Vagina (tissue), 2 donors: ENCODE measurements around the gene ESPL1. TPM values are rescaled to one million over a fixed set of nuclear protein-coding genes. Genes with fewer than 3 reads are reported as not detected.
"Not testable (repeated sequence)": the region's sequence is repeated elsewhere in the genome, so short reads cannot be mapped to it uniquely, and the experiment has no call there.

ENCODE experiments used
- DNase-seq, 2 donors: peaks; one replicate each; pipeline ENCODE4 v3.0.0-alpha.2; 2017; ENCODE audit errors: extremely low spot score in 2 of 2
- H3K27ac ChIP-seq: fragments of 200-600 bp; sonication (generic); one replicate; pipeline ENCODE4 v1.5.1; 2019
- H3K27me3 ChIP-seq: fragments of 200-600 bp; sonication (generic); one replicate; pipeline ENCODE4 v1.5.1; 2019
- H3K36me3 ChIP-seq, 2 donors: fragments of 200-600 bp; sonication (generic); one replicate each; pipeline ENCODE4 v1.5.1; 2017 to 2019
- H3K4me1 ChIP-seq: fragments of 200-600 bp; sonication (generic); one replicate; pipeline ENCODE4 v1.5.1; 2019
- H3K4me3 ChIP-seq, 2 donors: fragments of 200-600 bp; sonication (generic); 1 replicate in 1 of 2; 2 replicates in 1 of 2; pipeline ENCODE4 v1.5.1; 2016 to 2019
- H3K9me3 ChIP-seq: fragments of 200-600 bp; sonication (generic); one replicate; pipeline ENCODE4 v1.5.1; 2019
- CTCF ChIP-seq, 3 experiments: fragments of 450-650 bp in 2 of 3; fragments of 200-600 bp in 1 of 3; sonication (generic) in 1 of 3; IDR thresholded peaks; one replicate each; pipeline ENCODE4 v1.5.1; 2017 to 2019; ENCODE audit warnings: antibody characterized with exemption in 3 of 3, mild to moderate bottlenecking in 2 of 3, moderate library complexity in 2 of 3
- POLR2A ChIP-seq, 2 donors: fragments of 450-650 bp; IDR thresholded peaks; one replicate each; pipeline ENCODE4 v1.6.1; 2017; ENCODE audit warnings: antibody characterized with exemption in 2 of 2, mild to moderate bottlenecking in 2 of 2, moderate library complexity in 2 of 2
- POLR2AphosphoS5 ChIP-seq, 2 donors: sonication (generic); formaldehyde crosslinking; IDR thresholded peaks; one replicate each; pipeline ENCODE4 v1.9.0; 2017; ENCODE audit warnings: antibody characterized with exemption in 2 of 2, mild to moderate bottlenecking in 2 of 2, low read depth in 1 of 2; ENCODE audit not compliant: insufficient read depth in 1 of 2
- intact Hi-C: fragments of 100-400 bp; cut with DNase I; formaldehyde crosslinking; loops from one replicate; pipeline ENCODE4 v1.15.1; 2023
- total RNA-seq: library from RNA; depleted of rRNA; stranded (reverse); fragments of >200 nt; gene quantifications from one replicate; pipeline ENCODE4 v1.2.3, GENCODE V29; 2016

ESPL1 gene
- total RNA-seq, 1 donor from 2014 or later, result 17.7 TPM

DNA sequence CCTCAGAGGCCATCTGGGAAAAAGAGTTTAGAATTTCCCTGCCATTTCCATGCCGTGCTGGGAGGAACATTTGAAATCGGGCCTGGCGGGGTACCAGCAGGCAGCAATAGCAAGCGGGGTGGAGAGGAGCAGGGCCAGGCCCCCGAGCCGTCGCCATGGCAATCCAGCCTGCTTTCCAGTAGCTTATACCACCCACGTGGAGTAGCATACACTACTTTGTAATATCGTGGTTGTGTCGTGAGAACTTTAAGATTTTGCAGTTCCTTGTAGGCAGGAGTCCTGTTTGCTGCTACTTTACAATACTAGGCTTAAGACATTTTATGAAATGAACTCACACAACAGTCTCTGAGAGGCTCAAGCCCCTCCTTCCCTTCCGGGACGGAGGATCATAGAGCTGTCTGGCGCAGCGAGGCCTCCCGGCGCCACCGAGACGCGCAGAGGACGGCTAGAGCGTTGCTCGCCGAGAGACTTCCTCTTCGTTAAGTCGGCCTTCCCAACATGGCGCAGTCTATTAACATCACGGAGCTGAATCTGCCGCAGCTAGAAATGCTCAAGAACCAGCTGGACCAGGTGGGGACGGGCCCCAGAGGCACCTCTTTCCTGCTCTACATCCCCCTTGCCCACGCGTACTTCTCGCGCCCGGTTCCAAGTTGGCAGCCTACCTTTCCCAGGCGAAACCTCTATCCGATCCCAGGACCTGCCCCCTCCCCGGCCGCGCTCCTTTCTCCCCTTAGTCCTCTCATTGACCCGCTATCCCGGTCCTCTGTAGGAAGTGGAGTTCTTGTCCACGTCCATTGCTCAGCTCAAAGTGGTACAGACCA is 27.2 kb downstream of the ESPL1 start, which contains the start of gene PFDN5:
Gene PFDN5, plus strand, starts transcription at position 473 of the 821 bp plus-strand sequence. Its CDS starts 26 bp downstream, at position 499.
- Histone ChIP-seq H3K36me3 (peaks cover 0 to 12% of the 10 kb centered on the region in 2 donors), H3K4me1 (peaks cover 40% of the 10 kb centered on the region), H3K27ac (peak within 1 kb of the TSS; percentile 86), H3K9me3 (no peaks in the 10 kb centered on the region), H3K27me3 (no peaks in the 10 kb centered on the region), H3K4me3 (peak within 1 kb of the TSS; percentile 82 to 92)
- intact Hi-C loops, result no loop called here
- DNase-seq, result no peak
- peak in 1 of 2 donors; percentile 45 for TF ChIP-seq POLR2A (IDR thresholded peaks at IDR 0.05)
- peak in 1 of 3 experiments; percentile 30 for TF ChIP-seq CTCF (IDR thresholded peaks at IDR 0.05)
- peak; percentile 85 to 94 for TF ChIP-seq POLR2AphosphoS5 (IDR thresholded peaks at IDR 0.05; ENCODE audit: insufficient read depth in 1 of 2, low read depth in 1 of 2)

DNA sequence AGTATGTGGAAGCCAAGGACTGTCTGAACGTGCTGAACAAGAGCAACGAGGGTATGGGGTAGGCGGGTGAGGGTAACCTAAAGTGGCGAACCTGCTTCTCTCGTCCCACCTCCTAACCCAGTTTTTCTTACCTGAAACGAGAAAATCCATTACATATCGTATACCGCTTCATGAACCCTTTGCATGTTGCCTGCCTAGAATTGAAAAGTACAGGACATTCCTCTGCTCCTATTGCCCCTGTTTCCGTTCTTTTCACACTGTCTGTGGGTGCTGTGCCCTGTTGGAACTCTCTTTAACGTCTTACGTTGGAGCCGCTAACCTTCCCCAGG is 27.8 kb downstream of the ESPL1 start:
- H3K36me3 ChIP-seq, result peaks cover 0 to 12% of the 10 kb centered on the region in 2 donors

GRCh38 chr12:53297106-53297505 is 29.0 kb downstream of the ESPL1 start:
- DNase-seq, H3K9me3 ChIP-seq, H3K27me3 ChIP-seq, intact Hi-C loops, H3K4me3 ChIP-seq: not testable (repeated sequence)
- H3K36me3 ChIP-seq, result peaks cover 0 to 17% of the 10 kb centered on the region in 2 donors
- peak overlapping the region; percentile 86 for H3K27ac ChIP-seq
- H3K4me1 ChIP-seq, result peaks cover 51% of the 10 kb centered on the region

More for the DNA sequence above, 27.8 kb downstream of the ESPL1 start:
- H3K27ac ChIP-seq, result peak overlapping the region; percentile 86
- H3K4me1 ChIP-seq, result peaks cover 45% of the 10 kb centered on the region
- no peak for DNase-seq
- peak overlapping the region; percentile 82 to 92 for H3K4me3 ChIP-seq
- TF ChIP-seq POLR2AphosphoS5 (IDR thresholded peaks at IDR 0.05; ENCODE audit: insufficient read depth in 1 of 2, low read depth in 1 of 2), result no peak
- no peak for TF ChIP-seq CTCF (IDR thresholded peaks at IDR 0.05)
- TF ChIP-seq POLR2A (IDR thresholded peaks at IDR 0.05), result no peak
- intact Hi-C loops, result no loop called here
- H3K9me3 ChIP-seq, result no peaks in the 10 kb centered on the region
- H3K27me3 ChIP-seq, result no peaks in the 10 kb centered on the region

- Histone ChIP-seq H3K36me3 (peaks cover 0 to 27% of the 10 kb centered on the region in 2 donors), H3K27ac (no peak overlapping the region), H3K9me3 (no peaks in the 10 kb centered on the region), H3K27me3 (no peaks in the 10 kb centered on the region), H3K4me3 (no peak overlapping the region), H3K4me1 (peaks cover 54% of the 10 kb centered on the region)
- no peak for TF ChIP-seq POLR2AphosphoS5 (IDR thresholded peaks at IDR 0.05; ENCODE audit: insufficient read depth in 1 of 2, low read depth in 1 of 2)
- no peak for TF ChIP-seq POLR2A (IDR thresholded peaks at IDR 0.05)
- no peak for TF ChIP-seq CTCF (IDR thresholded peaks at IDR 0.05)
- intact Hi-C loops, result no loop called here
- no peak for DNase-seq
Measured at GRCh38 chr12:53298164-53298563, 30.1 kb downstream of the ESPL1 start.

DNA sequence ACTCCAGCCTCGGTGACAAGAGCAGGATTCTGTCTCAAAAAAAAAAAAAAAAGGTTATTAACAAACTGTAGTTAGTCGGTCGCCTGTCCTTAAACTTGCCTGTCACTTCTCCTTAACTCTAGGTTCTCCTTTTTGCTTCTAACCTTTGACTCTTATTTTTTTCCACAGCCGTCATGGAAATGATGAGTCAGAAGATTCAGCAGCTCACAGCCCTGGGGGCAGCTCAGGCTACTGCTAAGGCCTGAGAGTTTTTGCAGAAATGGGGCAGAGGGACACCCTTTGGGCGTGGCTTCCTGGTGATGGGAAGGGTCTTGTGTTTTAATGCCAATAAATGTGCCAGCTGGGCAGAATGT is 31.0 kb downstream of the ESPL1 start:
- intact Hi-C loops, result no loop called here
- H3K4me3 ChIP-seq, result peak overlapping the region; percentile 62 to 66
- peak overlapping the region; percentile 65 for H3K27ac ChIP-seq
- H3K4me1 ChIP-seq, result peaks cover 54% of the 10 kb centered on the region
- TF ChIP-seq CTCF (IDR thresholded peaks at IDR 0.05) (no peak), POLR2AphosphoS5 (IDR thresholded peaks at IDR 0.05; ENCODE audit: insufficient read depth in 1 of 2, low read depth in 1 of 2) (no peak), POLR2A (IDR thresholded peaks at IDR 0.05) (no peak)
- DNase-seq, result no peak
- H3K9me3 ChIP-seq, result no peaks in the 10 kb centered on the region
- H3K27me3 ChIP-seq, result no peaks in the 10 kb centered on the region
- peaks cover 0 to 32% of the 10 kb centered on the region in 2 donors for H3K36me3 ChIP-seq
